ENCODE results near the gene NSF. TPM values are rescaled to one million over a fixed set of nuclear protein-coding genes. Genes with fewer than 3 reads are reported as not detected.

The NSF gene
- 10 to 100 TPM; 45.3 to 56.3 TPM for total RNA-seq

DNA sequence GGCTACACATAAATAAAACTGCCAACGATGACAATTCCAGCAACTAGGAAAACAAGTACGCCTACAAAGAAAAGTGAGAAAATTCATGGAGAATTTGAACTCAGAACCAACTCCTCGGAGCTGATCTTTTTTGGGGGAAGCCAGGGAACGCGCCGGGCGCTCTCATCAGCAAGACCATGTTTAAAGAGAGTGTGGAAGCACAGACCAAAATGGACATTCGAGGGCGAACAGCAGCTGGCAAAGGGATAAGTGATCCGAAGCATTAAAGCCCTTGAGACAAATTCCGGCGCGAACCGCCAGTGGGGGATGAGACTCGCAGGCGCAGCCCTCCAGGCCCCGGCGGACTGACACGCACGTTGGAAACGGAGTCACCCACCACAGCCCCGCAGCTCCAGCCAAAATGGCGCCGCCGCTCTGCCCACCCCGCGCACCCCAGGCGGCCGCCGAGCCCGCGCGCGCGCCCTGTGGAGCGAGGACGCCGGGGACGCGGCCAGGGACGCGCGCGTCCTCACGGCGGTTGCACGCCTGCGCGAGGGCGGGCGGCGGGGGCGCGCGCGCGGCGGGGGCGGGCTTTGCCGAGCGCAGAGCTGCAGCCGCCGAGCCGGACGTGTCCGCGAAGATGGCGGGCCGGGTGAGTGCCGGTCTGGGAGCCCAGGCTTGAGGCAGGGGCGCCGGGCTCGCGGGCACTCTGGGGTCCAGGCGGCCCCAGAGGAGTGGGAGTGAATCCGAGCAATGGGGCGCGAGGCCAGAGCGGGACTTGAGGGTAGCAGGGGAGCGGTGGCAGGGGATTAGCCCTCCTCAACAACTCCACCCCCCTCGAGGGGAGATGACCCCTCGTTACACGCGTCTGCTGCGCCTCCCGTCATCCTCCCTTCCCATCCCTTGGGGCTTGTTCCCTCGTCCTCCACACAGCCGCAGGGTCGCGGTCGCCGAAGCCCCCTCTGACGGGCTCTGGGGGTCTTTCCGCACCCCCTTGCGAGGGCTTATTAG lies at the start of gene NSF:
NSF (plus strand) TSS at position 513 of the 990 bp plus-strand sequence; CDS start at position 620, 107 bp downstream.

DNA sequence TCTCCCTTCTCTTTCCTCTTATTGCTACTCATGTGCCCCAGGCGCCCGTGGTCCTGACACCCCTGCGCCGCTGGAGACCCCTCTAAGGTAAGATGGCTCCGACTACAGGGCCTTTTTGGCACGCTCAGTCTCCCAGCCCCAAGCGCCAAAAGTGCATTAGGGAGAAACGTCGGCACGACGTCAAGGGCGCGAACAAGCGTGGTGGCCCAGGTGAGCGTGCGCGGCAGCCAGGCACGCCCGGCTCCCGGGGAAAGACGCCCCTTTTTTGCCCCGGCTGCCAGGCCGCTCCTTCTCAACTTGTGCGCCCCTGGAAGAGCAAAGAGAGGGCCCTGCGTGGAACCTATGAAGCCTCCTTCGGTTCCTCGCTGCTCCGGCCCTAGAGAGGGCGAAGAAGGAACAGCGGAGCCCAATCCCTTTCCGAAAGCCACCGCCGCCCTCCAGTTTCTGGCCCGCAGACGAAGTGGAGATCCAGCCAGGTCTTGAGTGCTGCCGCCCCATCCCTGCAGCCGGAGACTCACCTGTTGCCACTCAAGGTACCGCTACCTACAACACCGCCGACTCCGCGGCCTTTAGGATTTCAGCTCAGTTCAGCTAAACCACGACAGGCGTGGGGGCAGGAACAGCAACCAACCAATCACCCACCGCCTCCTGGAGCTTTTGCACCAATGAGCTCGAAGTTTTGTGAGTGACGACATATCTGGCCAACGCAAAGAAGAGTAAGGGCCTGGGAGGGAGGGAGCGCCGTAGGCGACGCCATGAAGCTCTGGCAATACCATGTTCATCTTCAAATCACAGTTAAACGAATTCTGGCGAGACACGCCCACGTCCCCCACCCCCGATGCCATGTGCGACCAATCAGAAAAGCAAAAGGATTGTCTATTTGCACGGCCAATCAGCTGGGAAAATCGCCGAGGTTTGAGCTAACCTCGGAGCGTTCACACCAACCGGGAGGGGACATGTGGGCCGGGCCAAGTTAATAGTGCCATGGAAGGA lies 11.1 kb upstream of the NSF start, which contains the start of gene ARL17A:
ARL17A (minus strand) TSS at position 609 of the 993 bp plus-strand sequence. CDS start 3,369 bp downstream, outside the sequence.

Other genes with a start within 250 kb of the NSF start
- 10 to 100 TPM; 26.8 to 29.5 TPM for gene ARL17B, start 228.9 kb upstream of the NSF start, total RNA-seq
- gene LRRC37A2, start 78.2 kb upstream of the NSF start, total RNA-seq: 10 to 100 TPM; 26.6 to 28.3 TPM
- gene ARL17A, start 11.0 kb upstream of the NSF start, total RNA-seq: 10 to 100 TPM; 22.5 to 26.5 TPM
- not detected for gene WNT3, start 228.0 kb downstream of the NSF start, total RNA-seq